ENCODE results near the gene NAALADL2. TPM values are rescaled to one million over a fixed set of nuclear protein-coding genes. Genes with fewer than 3 reads are reported as not detected.

NAALADL2 gene
- polyA plus RNA-seq, 3 donors: not detected

- Histone ChIP-seq H3K9me3 (replicated peaks in 1 of 2; ENCODE audit: control insufficient read depth in 1 of 2, insufficient read depth in 1 of 2, low read length in 2 of 2) (peaks cover 0 to 13% of the 10 kb centered on the region in 2 donors), H3K9ac (ENCODE audit: insufficient read depth, low read length, poor library complexity, severe bottlenecking) (no peak overlapping the region), H3K4me3 (replicated peaks in 1 of 3; ENCODE audit: low read depth in 2 of 3, low read length in 3 of 3) (no peak overlapping the region), H2AFZ (ENCODE audit: insufficient read depth, low read depth, low read length, poor library complexity, severe bottlenecking) (no peak overlapping the region), H3K79me2 (ENCODE audit: insufficient read depth, low read length) (no peaks in the 10 kb centered on the region), H3K27me3 (ENCODE audit: control insufficient read depth in 2 of 2, insufficient read depth in 2 of 2, low read length in 2 of 2) (no peaks in the 10 kb centered on the region), H3K4me1 (ENCODE audit: control insufficient read depth in 1 of 2, insufficient read depth in 2 of 2, low read length in 2 of 2) (no peaks in the 10 kb centered on the region), H4K20me1 (ENCODE audit: insufficient read depth, low read length) (no peaks in the 10 kb centered on the region), H3K36me3 (replicated peaks in 1 of 2; ENCODE audit: control insufficient read depth in 1 of 2, insufficient read depth in 2 of 2, low read length in 2 of 2) (no peaks in the 10 kb centered on the region), H3K27ac (ENCODE audit: low read depth in 1 of 2, low read length in 2 of 2) (no peak overlapping the region), H3K4me2 (replicated peaks; ENCODE audit: extremely low read depth, low read length, poor library complexity, severe bottlenecking) (no peak overlapping the region)
- Mint-ChIP-seq H3K4me3 (no peak overlapping the region), H3K27ac (no peak overlapping the region), H3K9me3 (peaks cover 0 to 3% (median 2%) of the 10 kb centered on the region in 7 donors), H3K4me1 (no peaks in the 10 kb centered on the region), H3K36me3 (no peaks in the 10 kb centered on the region), H3K27me3 (ENCODE audit: low read depth in 3 of 3) (no peaks in the 10 kb centered on the region)
- no peak for TF ChIP-seq CTCF (IDR thresholded peaks at IDR 0.05)
- intact Hi-C loops (cut with micrococcal nuclease): no loop called here
- no peak for DNase-seq
Measured at GRCh38 chr3:174863488-174863887, 4.4 kb downstream of the NAALADL2 start.

GRCh38 chr3:174869448-174869847, 10.3 kb downstream of the NAALADL2 start:
- no peak for DNase-seq
- Mint-ChIP-seq H3K27ac (no peak overlapping the region), H3K36me3 (no peaks in the 10 kb centered on the region), H3K27me3 (ENCODE audit: low read depth in 3 of 3) (no peaks in the 10 kb centered on the region), H3K4me3 (no peak overlapping the region), H3K9me3 (peaks cover 0 to 8% (median 0%) of the 10 kb centered on the region in 7 donors), H3K4me1 (no peaks in the 10 kb centered on the region)
- Histone ChIP-seq H4K20me1 (ENCODE audit: insufficient read depth, low read length) (no peaks in the 10 kb centered on the region), H3K27ac (ENCODE audit: low read depth in 1 of 2, low read length in 2 of 2) (no peak overlapping the region), H3K4me1 (ENCODE audit: control insufficient read depth in 1 of 2, insufficient read depth in 2 of 2, low read length in 2 of 2) (no peaks in the 10 kb centered on the region), H3K4me2 (replicated peaks; ENCODE audit: extremely low read depth, low read length, poor library complexity, severe bottlenecking) (no peak overlapping the region), H3K9me3 (replicated peaks in 1 of 2; ENCODE audit: control insufficient read depth in 1 of 2, insufficient read depth in 1 of 2, low read length in 2 of 2) (no peaks in the 10 kb centered on the region), H3K4me3 (replicated peaks in 1 of 3; ENCODE audit: low read depth in 2 of 3, low read length in 3 of 3) (no peak overlapping the region), H3K27me3 (ENCODE audit: control insufficient read depth in 2 of 2, insufficient read depth in 2 of 2, low read length in 2 of 2) (no peaks in the 10 kb centered on the region), H3K79me2 (ENCODE audit: insufficient read depth, low read length) (no peaks in the 10 kb centered on the region), H3K9ac (ENCODE audit: insufficient read depth, low read length, poor library complexity, severe bottlenecking) (no peak overlapping the region), H2AFZ (ENCODE audit: insufficient read depth, low read depth, low read length, poor library complexity, severe bottlenecking) (no peak overlapping the region), H3K36me3 (replicated peaks in 1 of 2; ENCODE audit: control insufficient read depth in 1 of 2, insufficient read depth in 2 of 2, low read length in 2 of 2) (no peaks in the 10 kb centered on the region)
- intact Hi-C loops (cut with micrococcal nuclease): no loop called here
- no peak for TF ChIP-seq CTCF (IDR thresholded peaks at IDR 0.05)
- 84% methylated on average over 6 of the region's 7 CpGs for WGBS (ENCODE audit: insufficient coverage)

All from CD14-positive monocyte (primary cell).